Esophagus squamous epithelium (tissue), 4 donors: ENCODE measurements around the gene TPSAB1.

Source experiments
- CTCF ChIP-seq, 6 experiments: fragments of 450-650 bp in 4 of 6; fragments of 200-600 bp in 2 of 6; sonication (generic) in 2 of 6; IDR thresholded peaks; one replicate each; pipeline ENCODE4 v1.5.1; 2016 to 2019; ENCODE audit warnings: antibody characterized with exemption in 6 of 6, mild to moderate bottlenecking in 4 of 6, moderate library complexity in 4 of 6
- POLR2A ChIP-seq, 4 donors: fragments of 450-650 bp; IDR thresholded peaks; one replicate each; pipeline ENCODE4 v1.6.1; 2017; ENCODE audit warnings: antibody characterized with exemption in 4 of 4, mild to moderate bottlenecking in 4 of 4, moderate library complexity in 3 of 4

- TF ChIP-seq POLR2A (IDR thresholded peaks at IDR 0.05) (no peak), CTCF (IDR thresholded peaks at IDR 0.05) (no peak)
These were observed 23.3 kb downstream of the TPSAB1 start for GRCh38 chr16:1263591-1264344.
